Effector memory CD4-positive, alpha-beta T cell (primary cell): ENCODE results near the gene PCNT.

Source experiments
- DNase-seq, 3 donors: peaks; one replicate each; pipeline ENCODE4 v3.0.0-alpha.2; 2020
- H3K27ac ChIP-seq: 2 replicates; pipeline ENCODE4 v1.7.0; 2013; ENCODE audit warnings: mild to moderate bottlenecking, low read length, moderate library complexity; ENCODE audit not compliant: insufficient read depth, poor library complexity, severe bottlenecking
- H3K27me3 ChIP-seq: replicated peaks from 2 replicates; pipeline ENCODE4 v1.7.0; 2013; ENCODE audit warnings: mild to moderate bottlenecking, low read length; ENCODE audit not compliant: insufficient read depth, control insufficient read depth, poor library complexity, severe bottlenecking
- H3K36me3 ChIP-seq: 2 replicates; pipeline ENCODE4 v1.7.0; 2013; ENCODE audit warnings: mild to moderate bottlenecking, low read length, moderate library complexity; ENCODE audit not compliant: control insufficient read depth, insufficient read depth
- H3K4me1 ChIP-seq: 2 replicates; pipeline ENCODE4 v1.7.0; 2013; ENCODE audit warnings: low read length, mild to moderate bottlenecking; ENCODE audit not compliant: control insufficient read depth, insufficient read depth, poor library complexity, severe bottlenecking
- H3K4me3 ChIP-seq: 2 replicates; pipeline ENCODE4 v1.7.0; 2013; ENCODE audit warnings: low read length, low read depth, mild to moderate bottlenecking; ENCODE audit not compliant: insufficient read depth, poor library complexity, severe bottlenecking
- H3K9me3 ChIP-seq: 2 replicates; pipeline ENCODE4 v1.7.0; 2013; ENCODE audit warnings: mild to moderate bottlenecking, low read length, moderate library complexity; ENCODE audit not compliant: control insufficient read depth

PCNT gene

GRCh38 chr21:46468108-46468774, 144.3 kb downstream of the PCNT start:
- no peaks in the 10 kb centered on the region for H3K4me1 ChIP-seq
- H3K9me3 ChIP-seq = no peaks in the 10 kb centered on the region
- H3K4me3 ChIP-seq = no peak overlapping the region
- H3K36me3 ChIP-seq = peaks cover 8% of the 10 kb centered on the region
- H3K27me3 ChIP-seq = no peaks in the 10 kb centered on the region
- H3K27ac ChIP-seq = no peak overlapping the region
- no peak for DNase-seq

GRCh38 chr21:46469275-46469674, 145.3 kb downstream of the PCNT start:
- DNase-seq = no peak
- Histone ChIP-seq H3K4me3 (no peak overlapping the region), H3K4me1 (no peaks in the 10 kb centered on the region), H3K27ac (no peak overlapping the region), H3K36me3 (peaks cover 6% of the 10 kb centered on the region), H3K27me3 (no peaks in the 10 kb centered on the region), H3K9me3 (no peaks in the 10 kb centered on the region)

- Histone ChIP-seq H3K27ac (no peak overlapping the region), H3K36me3 (no peaks in the 10 kb centered on the region), H3K9me3 (no peaks in the 10 kb centered on the region), H3K4me1 (no peaks in the 10 kb centered on the region), H3K27me3 (no peaks in the 10 kb centered on the region), H3K4me3 (no peak overlapping the region)
- no peak for DNase-seq
Measured at GRCh38 chr21:46471514-46471913, 147.6 kb downstream of the PCNT start.

- Histone ChIP-seq H3K9me3 (no peaks in the 10 kb centered on the region), H3K36me3 (no peaks in the 10 kb centered on the region), H3K27ac (no peak overlapping the region), H3K4me3 (no peak overlapping the region), H3K27me3 (no peaks in the 10 kb centered on the region), H3K4me1 (no peaks in the 10 kb centered on the region)
- DNase-seq = no peak
Measured at GRCh38 chr21:46472246-46472645, 148.3 kb downstream of the PCNT start.

- no peaks in the 10 kb centered on the region for H3K27me3 ChIP-seq
- H3K4me3 ChIP-seq = no peak overlapping the region
- no peaks in the 10 kb centered on the region for H3K4me1 ChIP-seq
- no peak for DNase-seq
- no peaks in the 10 kb centered on the region for H3K9me3 ChIP-seq
- H3K27ac ChIP-seq = no peak overlapping the region
- no peaks in the 10 kb centered on the region for H3K36me3 ChIP-seq
Measured at GRCh38 chr21:46474382-46474781, 150.4 kb downstream of the PCNT start.

- H3K27me3 ChIP-seq = no peaks in the 10 kb centered on the region
- H3K4me3 ChIP-seq = no peak overlapping the region
- no peak overlapping the region for H3K27ac ChIP-seq
- no peaks in the 10 kb centered on the region for H3K4me1 ChIP-seq
- H3K36me3 ChIP-seq = no peaks in the 10 kb centered on the region
- no peak for DNase-seq
- no peaks in the 10 kb centered on the region for H3K9me3 ChIP-seq
Measured at GRCh38 chr21:46475296-46475695, 151.3 kb downstream of the PCNT start.

GRCh38 chr21:46477765-46478164, 153.8 kb downstream of the PCNT start:
- Histone ChIP-seq H3K27ac (no peak overlapping the region), H3K9me3 (no peaks in the 10 kb centered on the region), H3K4me3 (no peak overlapping the region), H3K4me1 (no peaks in the 10 kb centered on the region), H3K27me3 (no peaks in the 10 kb centered on the region), H3K36me3 (no peaks in the 10 kb centered on the region)
- DNase-seq = no peak

GRCh38 chr21:46478910-46479309, 155.0 kb downstream of the PCNT start:
- Histone ChIP-seq H3K4me1 (no peaks in the 10 kb centered on the region), H3K27me3 (no peaks in the 10 kb centered on the region), H3K27ac (no peak overlapping the region), H3K36me3 (no peaks in the 10 kb centered on the region), H3K4me3 (no peak overlapping the region), H3K9me3 (no peaks in the 10 kb centered on the region)
- DNase-seq = no peak

- DNase-seq = no peak
- no peaks in the 10 kb centered on the region for H3K4me1 ChIP-seq
- no peaks in the 10 kb centered on the region for H3K9me3 ChIP-seq
- H3K36me3 ChIP-seq = no peaks in the 10 kb centered on the region
- no peak overlapping the region for H3K4me3 ChIP-seq
- no peak overlapping the region for H3K27ac ChIP-seq
- H3K27me3 ChIP-seq = no peaks in the 10 kb centered on the region
Measured at GRCh38 chr21:46480466-46480865, 156.5 kb downstream of the PCNT start.

GRCh38 chr21:46482225-46482845, 158.4 kb downstream of the PCNT start:
- Histone ChIP-seq H3K27me3 (no peaks in the 10 kb centered on the region), H3K4me3 (no peak overlapping the region), H3K9me3 (no peaks in the 10 kb centered on the region), H3K36me3 (peaks cover 4% of the 10 kb centered on the region), H3K4me1 (no peaks in the 10 kb centered on the region), H3K27ac (no peak overlapping the region)
- DNase-seq = no peak
